ENCODE results near the gene IMMP2L.

Gene IMMP2L

DNA sequence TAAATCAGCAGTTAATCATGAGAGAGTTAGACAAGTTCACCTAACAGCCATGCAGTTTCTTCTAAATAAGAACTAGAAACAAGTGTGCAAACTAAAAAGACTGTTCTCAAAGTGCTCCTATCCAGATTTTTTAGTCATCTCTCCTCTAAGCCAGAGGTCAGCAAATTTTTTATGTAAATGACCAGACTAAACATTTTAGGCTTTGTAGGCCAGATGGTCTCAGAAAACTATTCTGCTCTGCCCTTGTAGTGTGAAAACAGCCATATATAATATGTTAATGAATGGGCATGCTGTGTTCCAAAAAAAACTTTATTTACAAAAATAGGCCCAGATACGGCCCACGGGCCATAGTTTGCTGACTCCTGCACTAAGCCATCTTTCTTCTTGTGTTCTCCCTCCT lies 734.4 kb downstream of the IMMP2L start:
- no peak for DNase-seq

DNA sequence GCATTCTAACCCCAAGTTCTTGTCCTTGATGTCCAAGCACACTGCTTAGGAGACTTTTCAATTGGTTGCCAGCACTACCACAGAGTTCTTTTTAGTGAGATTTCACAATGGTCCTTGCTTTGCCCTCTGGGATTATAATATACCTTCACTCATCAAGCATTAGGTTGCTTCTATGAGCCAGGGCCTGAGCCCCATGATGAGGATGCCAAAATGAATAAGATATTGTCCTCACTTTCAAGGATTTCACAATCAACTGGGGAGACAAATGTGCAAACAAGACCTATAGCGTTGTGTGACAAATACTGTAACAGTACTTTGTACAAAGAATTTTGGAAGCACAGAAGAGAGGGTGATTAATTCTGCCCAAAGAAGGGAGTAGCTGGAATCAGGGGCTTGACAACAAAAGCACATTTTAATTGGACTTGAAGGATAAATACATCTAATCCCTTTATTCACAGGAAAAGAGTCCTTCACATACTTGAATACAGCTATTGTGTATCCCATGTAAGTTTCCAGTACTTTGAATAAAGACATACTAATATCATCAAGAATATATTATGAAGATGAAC lies 734.9 kb downstream of the IMMP2L start:
- DNase-seq = no peak

GRCh38 chr7:110813986-110814385 lies 748.3 kb downstream of the IMMP2L start:
- DNase-seq = no peak

DNA sequence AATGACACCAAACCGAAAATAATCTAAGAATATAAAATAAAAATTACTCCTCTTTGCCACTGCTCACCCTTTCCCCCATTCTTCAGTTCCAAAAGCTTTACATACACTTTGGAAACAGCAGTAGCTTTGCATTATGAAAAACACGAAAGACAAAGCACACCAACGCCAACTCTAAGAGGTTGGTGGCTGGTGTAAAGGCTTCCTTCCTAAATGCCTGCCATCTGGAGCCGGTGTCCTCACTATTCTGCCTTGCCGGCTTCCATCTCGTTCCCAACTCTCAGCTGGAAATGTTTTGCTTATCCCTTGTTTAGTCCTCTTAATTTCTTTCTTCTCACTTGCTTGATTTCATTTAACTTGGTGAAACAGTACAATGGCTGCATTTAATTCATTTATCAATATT lies 752.5 kb downstream of the IMMP2L start:
- no peak for DNase-seq

DNA sequence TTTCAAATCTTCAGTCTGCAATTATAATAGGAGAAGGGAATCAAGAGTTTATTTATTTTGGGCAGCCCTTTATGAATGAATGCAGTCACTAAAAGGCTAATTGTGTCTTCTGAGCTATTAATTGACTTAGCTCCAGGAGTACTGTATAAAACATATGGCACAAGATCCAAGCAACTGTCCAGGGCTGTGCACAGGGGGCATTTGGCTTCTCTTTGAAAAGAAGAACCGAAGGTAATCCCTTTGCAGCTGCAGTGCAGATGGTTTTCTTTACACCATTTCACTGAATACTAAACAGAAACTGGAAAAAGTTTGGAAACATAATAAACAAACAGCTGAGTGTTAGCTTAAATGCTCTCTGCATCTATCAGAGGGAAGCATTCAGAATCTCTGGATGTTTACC lies 753.9 kb downstream of the IMMP2L start:
- no peak for DNase-seq

- no peak for DNase-seq
Observed at GRCh38 chr7:110804501-110804900, 757.8 kb downstream of the IMMP2L start.

GRCh38 chr7:110803602-110804143 lies 758.6 kb downstream of the IMMP2L start:
- DNase-seq = no peak

DNA sequence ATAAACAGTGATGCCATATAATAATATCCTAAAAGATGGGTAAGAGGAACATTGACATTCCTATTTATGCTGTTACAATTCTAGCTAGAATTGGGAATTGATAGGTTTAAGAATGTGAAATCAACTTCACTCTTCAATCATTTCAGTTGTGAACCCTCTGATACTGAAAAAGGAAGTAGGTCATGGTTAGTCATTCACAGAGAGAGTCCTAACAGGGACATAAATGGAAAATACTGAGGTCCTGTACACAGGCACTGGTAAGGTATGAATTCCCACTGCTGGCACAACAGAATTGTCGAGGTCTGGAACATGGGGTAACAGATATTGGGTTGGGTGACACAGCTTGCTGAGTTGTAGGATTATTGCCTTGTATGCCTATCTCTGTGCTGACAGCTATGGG lies 760.8 kb downstream of the IMMP2L start:
- no peak for DNase-seq

DNA sequence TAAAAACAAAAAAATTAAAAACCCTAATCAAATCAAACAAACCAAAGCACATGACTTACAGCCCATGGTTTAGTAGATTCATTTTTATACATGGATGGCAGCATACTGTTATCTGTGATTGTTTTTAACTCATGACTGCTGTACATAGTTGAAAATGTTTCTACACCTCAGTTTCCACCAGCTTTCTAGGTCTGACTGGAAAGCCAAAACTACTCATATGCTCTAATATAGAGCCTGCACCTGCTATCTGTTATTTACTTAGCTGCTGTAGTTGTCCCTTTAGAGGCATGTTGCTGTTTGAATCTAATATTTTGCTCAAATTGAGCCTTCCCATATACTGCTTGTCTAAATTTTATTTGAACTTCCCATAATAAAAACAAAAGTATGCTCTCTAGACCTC lies 761.3 kb downstream of the IMMP2L start:
- DNase-seq = no peak

DNA sequence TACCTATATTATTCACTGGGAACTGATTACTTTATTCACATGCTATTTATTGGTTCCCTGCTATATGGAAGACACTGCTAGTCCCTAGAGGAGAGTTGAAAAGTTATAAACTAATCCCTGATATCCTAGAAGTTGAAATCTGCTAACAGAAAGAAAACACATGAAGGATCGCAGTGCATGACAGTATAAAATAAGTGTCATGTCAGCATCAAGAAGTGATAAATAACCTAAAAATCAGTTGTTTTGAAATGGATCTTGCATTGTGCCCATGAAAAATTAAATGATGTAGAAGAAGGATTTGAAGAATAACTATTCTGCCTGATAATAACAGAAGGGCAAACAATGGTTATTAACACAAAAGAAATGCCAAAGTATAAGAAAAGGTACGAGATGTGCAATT lies 764.6 kb downstream of the IMMP2L start:
- DNase-seq = no peak

DNA sequence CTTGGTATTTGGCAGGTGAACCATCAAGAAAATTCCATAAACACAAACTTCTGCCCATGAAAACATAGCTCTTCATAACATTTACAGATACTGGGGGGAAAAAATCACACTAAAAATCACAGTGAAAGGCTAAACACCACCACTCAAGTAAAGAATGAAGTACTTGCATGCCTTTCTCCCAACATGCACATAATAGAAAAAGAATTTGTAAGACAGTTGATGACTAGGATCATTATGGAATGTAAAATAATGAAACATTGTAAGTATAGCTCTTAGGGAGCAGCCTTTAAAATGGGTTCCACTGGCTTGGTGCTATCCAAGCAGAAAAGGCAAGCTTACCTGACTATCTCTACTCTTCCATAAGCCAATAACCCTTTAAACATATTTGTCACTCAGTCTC lies 771.3 kb downstream of the IMMP2L start:
- no peak for DNase-seq

GRCh38 chr7:110786328-110786965 lies 775.8 kb downstream of the IMMP2L start:
- no peak for DNase-seq

GRCh38 chr7:110784749-110785148 lies 777.5 kb downstream of the IMMP2L start:
- no peak for DNase-seq

DNA sequence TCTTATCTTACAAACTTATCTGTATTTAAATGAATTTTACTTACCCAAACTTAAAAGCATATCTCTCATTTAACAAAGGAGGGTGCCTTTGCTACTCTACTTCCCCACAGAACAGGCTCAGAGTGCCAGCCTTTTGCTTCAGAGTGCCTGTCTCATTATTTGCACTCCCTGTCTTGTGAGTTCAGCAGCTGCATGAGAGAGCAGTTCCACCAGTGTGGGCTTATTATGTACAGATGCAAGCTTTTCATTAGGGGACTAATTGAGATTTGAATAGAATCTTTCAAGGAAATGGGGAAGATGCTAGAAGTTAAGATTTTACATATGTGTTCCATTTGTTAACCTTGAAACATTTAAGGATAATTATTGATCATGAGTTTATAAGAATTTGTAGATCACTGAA lies 781.6 kb downstream of the IMMP2L start:
- no peak for DNase-seq

DNA sequence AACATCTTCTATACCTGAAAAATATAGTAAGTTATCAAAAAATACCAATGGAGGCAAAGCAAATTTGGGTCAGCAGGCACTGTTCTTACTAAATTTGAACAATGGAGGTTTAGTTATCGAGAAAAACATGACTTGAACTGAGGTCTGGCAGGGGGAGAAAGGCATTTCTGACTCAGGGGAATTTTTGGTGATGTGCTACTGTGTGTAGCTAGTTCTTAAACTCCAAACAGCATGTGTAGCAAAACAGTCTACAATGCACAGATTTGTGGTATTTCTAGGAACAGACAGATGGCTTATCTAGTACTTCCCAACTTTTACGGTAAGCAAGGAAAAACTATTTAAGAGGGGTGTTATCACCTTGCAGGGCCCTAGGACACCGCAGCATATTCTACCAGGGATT lies 783.0 kb downstream of the IMMP2L start:
- DNase-seq = no peak

DNA sequence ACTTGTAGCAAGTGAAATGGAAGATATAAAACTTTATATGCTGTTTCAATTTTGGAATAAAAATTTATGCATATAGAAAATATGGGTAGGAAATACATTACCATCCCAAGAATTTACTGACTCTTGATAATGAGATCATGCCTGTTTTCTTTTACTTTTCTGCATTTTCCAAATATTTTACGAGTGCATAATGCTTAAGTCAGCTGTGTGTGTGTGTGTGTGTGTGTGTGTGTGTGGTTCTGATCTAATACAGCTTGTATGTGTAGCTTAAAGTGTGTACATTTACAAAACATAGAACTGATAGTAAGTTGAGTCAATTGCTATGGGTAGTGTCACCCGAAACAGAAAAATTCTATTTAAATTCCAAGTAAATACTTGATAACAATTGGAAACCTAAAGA lies 787.2 kb downstream of the IMMP2L start:
- no peak for DNase-seq

DNA sequence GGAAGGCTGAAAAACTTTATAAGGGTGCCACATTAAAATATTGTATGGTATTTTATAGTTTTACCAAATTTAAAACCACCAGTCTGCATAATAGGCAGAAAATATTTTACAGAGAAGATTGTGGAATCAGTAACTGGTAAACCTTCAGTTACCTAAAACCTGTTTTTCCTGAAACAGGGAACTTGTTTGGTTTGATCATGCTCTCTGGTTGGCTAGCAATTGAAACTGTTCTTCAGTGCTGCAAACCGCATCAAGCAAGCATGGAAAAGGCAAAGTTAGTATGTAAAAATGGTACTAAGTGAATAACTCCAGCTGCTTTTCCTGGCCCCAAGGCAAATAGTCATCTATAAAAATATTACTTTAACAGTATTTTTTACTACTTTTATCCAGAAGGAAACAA lies 788.2 kb downstream of the IMMP2L start:
- no peak for DNase-seq

- DNase-seq = no peak
Observed at GRCh38 chr7:110772615-110773014, 789.7 kb downstream of the IMMP2L start.

DNA sequence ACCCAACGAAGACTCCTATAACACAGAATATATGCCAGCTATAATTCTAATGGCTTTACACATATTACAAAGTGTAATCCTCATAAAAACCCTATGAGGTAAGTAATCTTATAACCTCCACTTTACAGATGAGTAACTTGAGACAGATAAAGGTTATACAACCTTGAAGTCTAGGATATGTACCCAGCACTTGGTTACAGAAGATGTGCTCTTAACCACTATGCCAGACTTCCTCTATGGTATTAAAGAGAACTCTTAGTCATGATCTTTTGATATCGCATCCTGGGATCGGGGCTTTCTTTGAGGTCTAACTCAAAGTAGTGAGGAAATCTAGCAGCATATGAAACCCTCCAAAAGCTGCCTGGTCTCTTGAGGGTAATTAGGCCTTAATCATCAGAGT lies 790.6 kb downstream of the IMMP2L start:
- no peak for DNase-seq

GRCh38 chr7:110767550-110768110 lies 794.7 kb downstream of the IMMP2L start:
- no peak for DNase-seq

DNA sequence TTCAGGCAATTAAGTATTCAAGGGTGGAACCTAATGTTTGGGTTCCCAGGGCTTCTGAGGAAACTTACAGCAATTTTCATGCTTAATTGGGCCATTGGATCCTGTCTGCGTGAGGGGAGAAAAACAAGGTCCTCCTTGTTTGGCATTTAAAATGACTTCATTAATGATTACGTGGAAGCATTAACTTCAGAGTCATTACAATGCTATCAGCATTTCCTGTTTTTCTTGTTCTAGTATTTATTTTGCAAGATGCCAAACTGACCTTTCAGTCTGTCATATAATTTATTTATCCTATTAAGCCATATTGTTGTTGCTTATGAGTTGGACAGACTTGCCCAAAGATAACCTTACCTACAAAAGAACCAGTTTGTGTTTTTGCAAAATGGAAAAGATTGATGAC lies 795.4 kb downstream of the IMMP2L start:
- no peak for DNase-seq

DNA sequence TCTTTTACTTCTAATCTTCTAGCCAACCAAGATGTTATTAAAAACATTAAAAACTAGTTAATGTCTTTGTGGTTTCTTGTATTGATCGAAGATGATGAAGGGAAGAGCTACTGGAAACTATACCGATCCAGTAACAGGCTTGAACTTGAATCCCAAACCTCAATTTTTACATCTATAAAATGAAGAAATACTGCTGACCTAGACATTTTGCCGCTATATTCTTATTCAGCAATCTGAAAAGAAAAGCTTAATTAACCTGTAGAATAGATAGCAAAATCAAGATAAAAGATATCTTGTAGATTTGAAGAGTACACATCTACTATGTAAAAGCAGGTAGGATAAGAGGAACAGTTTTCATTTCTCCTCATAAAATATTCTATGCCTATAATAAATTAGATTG lies 797.4 kb downstream of the IMMP2L start:
- DNase-seq = no peak

DNA sequence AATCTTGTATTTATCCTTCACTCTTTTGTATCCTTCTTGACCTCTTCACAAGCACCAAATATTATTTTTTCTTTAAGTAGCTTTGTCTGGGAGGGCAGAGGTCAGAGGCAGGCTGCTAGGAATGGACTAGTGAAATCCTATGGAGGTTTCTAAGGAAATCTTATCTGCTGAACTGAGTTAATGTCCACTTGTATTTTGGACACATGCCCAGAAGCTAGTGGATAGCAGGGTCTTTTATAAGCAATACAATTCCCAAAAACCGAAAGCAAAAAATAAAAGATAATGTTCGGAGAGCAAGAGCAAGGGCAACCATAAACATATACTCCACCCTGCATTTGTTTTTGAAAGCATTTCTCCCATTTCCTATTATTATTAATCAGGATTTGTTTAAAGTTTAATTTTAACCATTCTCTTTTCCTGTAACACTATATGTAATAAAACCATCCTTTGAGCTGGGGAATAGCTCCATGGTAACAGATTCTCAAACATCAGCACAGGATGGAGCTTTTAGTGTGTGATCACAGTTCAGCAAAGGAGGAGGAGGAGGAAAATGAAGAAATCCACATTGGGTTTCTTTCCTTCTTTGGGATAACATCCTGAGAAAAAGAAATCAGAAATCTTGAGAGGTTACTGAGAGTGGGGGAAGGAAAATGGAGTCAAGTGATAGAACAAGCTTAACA lies 799.6 kb downstream of the IMMP2L start:
- peak in 2 of 56 donors; percentile 1 to 17 for DNase-seq
